Endodermal cell (in vitro differentiated cells): ENCODE results near the gene CDC16. TPM values are rescaled to one million over a fixed set of nuclear protein-coding genes. Genes with fewer than 3 reads are reported as not detected.

Source experiments
- DNase-seq: peaks from one replicate; pipeline ENCODE4 v3.0.0-alpha.2; 2017
- H3K27ac ChIP-seq: 2 replicates; pipeline ENCODE4 v1.5.1; 2013; ENCODE audit warnings: mild to moderate bottlenecking, low read depth, low read length, moderate library complexity
- H3K27me3 ChIP-seq: 2 replicates; pipeline ENCODE4 v1.6.1; 2013; ENCODE audit warnings: mild to moderate bottlenecking, low read length, moderate library complexity; ENCODE audit not compliant: insufficient read depth, control insufficient read depth, poor library complexity, severe bottlenecking
- H3K36me3 ChIP-seq: 2 replicates; pipeline ENCODE4 v1.7.0; 2013; ENCODE audit warnings: mild to moderate bottlenecking, low read length, moderate library complexity; ENCODE audit not compliant: control insufficient read depth, insufficient read depth
- H3K4me1 ChIP-seq: one replicate; pipeline ENCODE4 v1.7.0; 2013; ENCODE audit warnings: low read length; ENCODE audit not compliant: control insufficient read depth, insufficient read depth
- H3K4me3 ChIP-seq: 2 replicates; pipeline ENCODE4 v1.5.1; 2013; ENCODE audit warnings: mild to moderate bottlenecking, low read length, moderate library complexity
- H3K9ac ChIP-seq: 2 replicates; pipeline ENCODE4 v1.6.1; 2013; ENCODE audit warnings: mild to moderate bottlenecking, low read length, moderate library complexity; ENCODE audit not compliant: poor library complexity, severe bottlenecking; ENCODE audit errors: extremely low read depth
- H3K9me3 ChIP-seq: 2 replicates; pipeline ENCODE4 v1.6.1; 2013; ENCODE audit warnings: mild to moderate bottlenecking, low read length, moderate library complexity; ENCODE audit not compliant: control insufficient read depth
- H3K27ac Mint-ChIP-seq: 2 replicates; pipeline ENCODE4 v1.8.0; 2020; ENCODE audit warnings: mixed read lengths
- H3K27me3 Mint-ChIP-seq: 2 replicates; pipeline ENCODE4 v1.8.0; 2021; ENCODE audit warnings: mild to moderate bottlenecking, mixed read lengths; ENCODE audit not compliant: insufficient read depth
- H3K36me3 Mint-ChIP-seq: 2 replicates; pipeline ENCODE4 v1.8.0; 2020; ENCODE audit warnings: low read depth, mixed read lengths
- H3K4me1 Mint-ChIP-seq: 2 replicates; pipeline ENCODE4 v1.8.0; 2020; ENCODE audit warnings: mixed read lengths
- H3K4me3 Mint-ChIP-seq: 2 replicates; pipeline ENCODE4 v1.8.0; 2020; ENCODE audit warnings: mild to moderate bottlenecking, moderate library complexity, mixed read lengths
- H3K9me3 Mint-ChIP-seq: 2 replicates; pipeline ENCODE4 v1.8.0; 2020; ENCODE audit warnings: mild to moderate bottlenecking, mixed read lengths
- WGBS, 2 experiments: methylation state at CpG; one replicate each; pipeline versions ENCODE4 v1.1.5 to v1.1.7; 2013; ENCODE audit warnings: missing lambda C conversion rate in 2 of 2, mixed read lengths in 1 of 2; ENCODE audit not compliant: insufficient coverage in 1 of 2, insufficient read length in 1 of 2; 5-methylcytosine and 5-hydroxymethylcytosine counted together
- microRNA-seq: library from miRNA; unstranded; fragments of <30 nt; microRNA quantifications from one replicate; pipeline ENCODE4 v1.2.0, GENCODE V29; 2020; ENCODE audit warnings: borderline microRNAs expressed
- total RNA-seq, 2 donors: library from RNA; stranded (reverse); fragmentation: NEBNext Ultra II Directional in 1 of 2; extraction: Animal tissue kit (Norgen Biotek cat#: 25700) in 1 of 2; gene quantifications; 2 replicates in 1 of 2; 3 replicates in 1 of 2; pipeline ENCODE4 v1.2.1, GENCODE V29; 2021
- TF ChIP-seq, protein P1 (sequence below): fragments of 200-600 bp; sonication (generic); conservative IDR thresholded peaks from 2 replicates; pipeline ENCODE4 v1.5.0; 2021; ENCODE audit warnings: antibody characterized with exemption, mild to moderate bottlenecking

CDC16 gene
- total RNA-seq, 2 donors from 2014 or later, result 89.7 to 90.8 TPM

DNA sequence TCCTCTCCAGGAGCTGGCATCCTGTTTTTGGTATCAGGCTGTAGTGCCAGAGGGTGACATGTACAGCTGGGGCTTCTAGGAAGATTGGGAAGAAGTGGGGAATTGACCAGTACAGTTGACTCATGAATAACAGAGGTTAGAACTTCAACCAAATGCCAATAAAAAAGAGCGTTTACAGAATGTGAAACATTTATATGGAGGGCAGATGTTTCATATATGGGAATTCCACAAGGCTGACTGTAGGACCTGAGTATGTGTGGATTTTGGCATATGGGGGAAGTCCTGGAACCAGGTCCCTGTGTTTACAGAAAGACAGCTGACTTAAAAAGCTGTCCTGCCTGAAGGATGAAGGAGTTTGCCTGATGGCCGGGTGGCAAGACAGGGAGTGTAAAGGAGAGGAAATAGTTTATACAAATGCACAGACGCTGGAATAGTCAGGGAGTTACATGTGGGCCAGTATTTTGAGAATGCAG lies 84.8 kb downstream of the CDC16 start:
- Histone ChIP-seq H3K36me3 (peaks cover 43% of the 10 kb centered on the region), H3K9me3 (no peaks in the 10 kb centered on the region), H3K9ac (no peak overlapping the region), H3K4me1 (no peaks in the 10 kb centered on the region), H3K4me3 (no peak overlapping the region), H3K27ac (no peak overlapping the region), H3K27me3 (no peaks in the 10 kb centered on the region)
- no peak overlapping the region for H3K27ac Mint-ChIP-seq
- H3K36me3 Mint-ChIP-seq, result peaks cover 50% of the 10 kb centered on the region
- peaks cover 13% of the 10 kb centered on the region for H3K4me1 Mint-ChIP-seq
- TF ChIP-seq, protein P1, sequence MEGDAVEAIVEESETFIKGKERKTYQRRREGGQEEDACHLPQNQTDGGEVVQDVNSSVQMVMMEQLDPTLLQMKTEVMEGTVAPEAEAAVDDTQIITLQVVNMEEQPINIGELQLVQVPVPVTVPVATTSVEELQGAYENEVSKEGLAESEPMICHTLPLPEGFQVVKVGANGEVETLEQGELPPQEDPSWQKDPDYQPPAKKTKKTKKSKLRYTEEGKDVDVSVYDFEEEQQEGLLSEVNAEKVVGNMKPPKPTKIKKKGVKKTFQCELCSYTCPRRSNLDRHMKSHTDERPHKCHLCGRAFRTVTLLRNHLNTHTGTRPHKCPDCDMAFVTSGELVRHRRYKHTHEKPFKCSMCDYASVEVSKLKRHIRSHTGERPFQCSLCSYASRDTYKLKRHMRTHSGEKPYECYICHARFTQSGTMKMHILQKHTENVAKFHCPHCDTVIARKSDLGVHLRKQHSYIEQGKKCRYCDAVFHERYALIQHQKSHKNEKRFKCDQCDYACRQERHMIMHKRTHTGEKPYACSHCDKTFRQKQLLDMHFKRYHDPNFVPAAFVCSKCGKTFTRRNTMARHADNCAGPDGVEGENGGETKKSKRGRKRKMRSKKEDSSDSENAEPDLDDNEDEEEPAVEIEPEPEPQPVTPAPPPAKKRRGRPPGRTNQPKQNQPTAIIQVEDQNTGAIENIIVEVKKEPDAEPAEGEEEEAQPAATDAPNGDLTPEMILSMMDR, result no peak
- no peaks in the 10 kb centered on the region for H3K27me3 Mint-ChIP-seq
- no peak for DNase-seq
- no peak overlapping the region for H3K4me3 Mint-ChIP-seq
- WGBS, 2 experiments, result 95 to 97% methylated on average over 3 of the region's 3 CpGs
- no peaks in the 10 kb centered on the region for H3K9me3 Mint-ChIP-seq

DNA sequence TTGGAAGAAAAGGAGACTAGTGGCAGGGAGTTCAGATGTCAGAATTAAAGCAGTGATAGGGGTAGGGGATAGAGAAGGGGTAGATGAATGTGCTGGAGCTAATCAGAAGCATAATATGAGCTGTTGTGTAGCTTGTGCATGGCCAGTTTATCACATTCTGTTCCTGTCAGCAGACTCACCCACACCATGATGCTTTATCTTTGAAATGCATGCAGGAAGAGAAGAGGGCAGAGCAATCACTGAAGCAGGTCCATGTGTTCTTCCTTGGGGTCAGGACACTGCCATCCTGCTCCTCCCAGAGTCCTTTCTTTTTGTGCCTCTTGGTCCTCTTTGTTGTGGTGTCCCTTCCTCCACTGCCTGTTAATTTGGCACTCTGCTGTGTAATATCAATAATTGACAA lies 85.4 kb downstream of the CDC16 start:
- H3K36me3 ChIP-seq, result peaks cover 49% of the 10 kb centered on the region
- H3K36me3 Mint-ChIP-seq, result peaks cover 56% of the 10 kb centered on the region
- H3K27me3 Mint-ChIP-seq, result no peaks in the 10 kb centered on the region
- H3K4me3 ChIP-seq, result no peak overlapping the region
- H3K9me3 ChIP-seq, result no peaks in the 10 kb centered on the region
- H3K4me3 Mint-ChIP-seq, result no peak overlapping the region
- no peaks in the 10 kb centered on the region for H3K27me3 ChIP-seq
- H3K4me1 ChIP-seq, result no peaks in the 10 kb centered on the region
- H3K4me1 Mint-ChIP-seq, result peaks cover 10% of the 10 kb centered on the region
- H3K9me3 Mint-ChIP-seq, result no peaks in the 10 kb centered on the region
- H3K27ac ChIP-seq, result no peak overlapping the region
- no peak overlapping the region for H3K9ac ChIP-seq
- no peak for DNase-seq
- TF ChIP-seq, protein P1, result no peak
- no peak overlapping the region for H3K27ac Mint-ChIP-seq

DNA sequence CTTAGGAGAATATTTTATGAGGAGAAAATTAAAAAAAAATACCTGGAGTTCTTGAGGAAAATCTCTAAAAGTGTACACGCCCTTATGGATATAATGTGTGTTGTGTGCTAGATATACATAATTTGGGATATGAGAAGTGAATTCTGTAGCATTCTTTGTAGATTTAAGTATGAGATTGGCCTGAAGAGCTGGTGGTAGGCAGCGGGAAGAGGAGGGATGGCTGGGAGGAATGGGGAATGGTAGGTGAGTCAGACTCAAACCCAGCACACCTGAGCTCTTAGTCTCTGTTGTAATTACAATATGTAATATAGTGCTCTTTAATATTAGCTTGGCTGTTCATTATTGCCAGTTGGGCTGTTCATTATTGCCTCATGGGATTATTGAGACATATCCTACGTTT lies 86.6 kb downstream of the CDC16 start:
- no peak overlapping the region for H3K4me3 ChIP-seq
- no peak for DNase-seq
- TF ChIP-seq, protein P1, result no peak
- Mint-ChIP-seq H3K27ac (no peak overlapping the region), H3K4me1 (peaks cover 17% of the 10 kb centered on the region), H3K36me3 (peaks cover 63% of the 10 kb centered on the region), H3K27me3 (no peaks in the 10 kb centered on the region), H3K9me3 (no peaks in the 10 kb centered on the region), H3K4me3 (no peak overlapping the region)
- peaks cover 61% of the 10 kb centered on the region for H3K36me3 ChIP-seq
- no peaks in the 10 kb centered on the region for H3K27me3 ChIP-seq
- H3K9me3 ChIP-seq, result no peaks in the 10 kb centered on the region
- H3K9ac ChIP-seq, result no peak overlapping the region
- H3K27ac ChIP-seq, result no peak overlapping the region
- H3K4me1 ChIP-seq, result peaks cover 2% of the 10 kb centered on the region
- 97 to 98% methylated on average over 2 to 3 of the region's 3 CpGs for WGBS, 2 experiments

Small RNA genes within 50 kb of the gene (microRNA-seq; reads per million reads assigned to microRNA genes)
- gene MIR4502 (not detected), gene MIR548AR (not detected)

Other genes starting within 250 kb of the CDC16 start
- gene RASA3, start 102.3 kb upstream of the CDC16 start, total RNA-seq, result 10 to 100 TPM in 1 of 2 donors, 1 to 10 TPM in 1; 6.3 to 12.0 TPM
- not detected for gene CFAP97D2, start 55.6 kb upstream of the CDC16 start, total RNA-seq
- gene UPF3A, start 46.7 kb downstream of the CDC16 start, total RNA-seq, result 10 to 100 TPM; 56.5 to 81.2 TPM
- gene CHAMP1, start 79.6 kb downstream of the CDC16 start, total RNA-seq, result 10 to 100 TPM; 34.6 to 36.1 TPM